ENCODE measurements around the gene USP50.
"Not testable (repeated sequence)": the region's sequence is repeated elsewhere in the genome, so short reads cannot be mapped to it uniquely, and the experiment has no call there.

USP50 gene

DNA sequence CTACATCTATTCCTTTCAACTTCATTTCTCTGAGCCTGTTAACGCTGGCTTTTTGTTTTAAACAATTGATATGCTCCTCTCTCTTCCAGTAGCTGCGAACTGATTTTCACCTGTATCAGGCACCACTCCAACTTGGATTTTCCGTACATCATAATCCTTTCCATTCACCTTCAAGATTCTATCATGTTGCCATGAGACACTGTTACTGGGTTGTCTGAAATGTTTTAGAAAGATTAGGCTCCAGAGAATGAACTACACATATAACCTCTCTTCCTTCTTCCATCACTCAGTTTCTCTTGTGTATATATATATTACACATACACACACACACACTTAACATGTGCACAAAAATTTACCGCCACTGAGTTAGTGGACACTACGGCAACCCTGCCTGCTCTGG, at the start of gene USP50:
Gene USP50, minus strand, starts transcription at position 101 of the 400 bp plus-strand sequence. CDS start 141 bp downstream, outside the sequence.
- DNase-seq (ENCODE audit: low spot score): no peak

DNA sequence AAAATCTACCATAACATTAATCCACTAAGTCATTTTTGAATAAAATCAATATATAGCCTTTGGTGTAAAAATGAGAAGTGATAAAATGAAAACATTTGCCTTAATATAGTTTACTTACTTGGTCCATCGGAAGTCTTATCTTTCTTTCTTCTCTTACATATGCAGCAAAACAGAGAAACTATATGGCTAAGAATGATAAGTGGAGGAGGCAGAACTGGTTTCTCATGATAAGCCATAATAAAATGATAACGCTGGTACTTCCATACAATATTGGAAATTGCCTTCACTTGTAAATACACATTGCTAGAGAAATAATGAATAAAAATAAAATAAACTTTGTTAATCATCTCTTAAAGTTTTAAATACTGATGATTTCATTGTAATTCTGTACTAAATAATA, 47.8 kb upstream of the USP50 start:
- DNase-seq (ENCODE audit: low spot score): no peak

DNA sequence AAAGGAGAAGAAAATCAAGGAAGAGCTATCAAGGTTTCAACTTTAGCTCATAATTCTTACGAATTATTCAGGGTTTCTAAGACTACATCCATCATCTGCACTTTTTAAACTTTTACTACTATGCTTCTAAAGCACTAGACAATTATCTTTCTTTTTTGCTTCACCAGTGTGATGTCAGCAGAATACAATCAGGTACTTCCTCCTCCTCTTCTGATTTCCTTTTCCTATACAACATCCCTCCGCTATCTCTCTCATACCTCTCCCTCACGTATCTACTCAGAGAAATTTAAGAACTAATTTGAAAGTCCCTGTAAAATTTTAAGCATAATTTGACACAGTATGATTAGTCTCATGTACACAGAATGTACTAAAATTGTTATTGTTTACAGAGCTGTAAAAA, 47.3 kb upstream of the USP50 start:
- DNase-seq (ENCODE audit: low spot score): no peak

DNA sequence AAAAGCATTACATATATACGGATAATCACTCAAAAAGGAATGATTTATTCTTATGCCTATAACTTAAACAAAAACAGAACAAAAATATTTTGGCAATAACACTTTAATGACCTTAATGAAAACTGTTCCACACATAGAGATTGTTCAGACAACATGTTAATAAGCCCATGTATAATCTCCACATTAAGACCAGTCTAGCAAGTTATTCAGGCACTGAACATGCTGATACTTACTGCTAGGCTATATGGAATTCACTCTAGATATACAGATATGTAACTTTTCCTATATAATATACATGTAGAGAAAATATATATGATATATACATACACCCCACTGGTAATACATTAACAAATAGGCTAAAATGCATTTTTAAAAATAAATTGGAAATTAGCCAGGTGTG, 43.8 kb upstream of the USP50 start:
- no peak for DNase-seq (ENCODE audit: low spot score)

DNA sequence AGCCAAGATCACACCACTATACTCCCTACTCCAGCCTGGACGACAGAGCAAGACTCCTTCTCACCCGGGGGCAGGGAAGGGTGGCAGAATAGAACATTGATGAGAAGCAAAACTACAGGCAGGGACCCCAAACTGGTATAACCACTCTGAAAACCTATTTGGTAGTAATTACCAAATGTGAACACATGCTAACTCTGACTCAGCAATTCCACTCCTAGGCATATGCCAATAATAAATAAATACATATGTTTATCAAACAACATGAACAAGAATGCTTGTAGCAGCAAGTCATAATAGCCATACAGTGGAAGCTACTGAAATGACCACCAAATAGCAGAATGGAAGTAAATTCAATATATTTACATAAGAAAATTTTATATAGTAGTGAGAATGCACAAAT, 31.0 kb upstream of the USP50 start:
- no peak for DNase-seq (ENCODE audit: low spot score)

DNA sequence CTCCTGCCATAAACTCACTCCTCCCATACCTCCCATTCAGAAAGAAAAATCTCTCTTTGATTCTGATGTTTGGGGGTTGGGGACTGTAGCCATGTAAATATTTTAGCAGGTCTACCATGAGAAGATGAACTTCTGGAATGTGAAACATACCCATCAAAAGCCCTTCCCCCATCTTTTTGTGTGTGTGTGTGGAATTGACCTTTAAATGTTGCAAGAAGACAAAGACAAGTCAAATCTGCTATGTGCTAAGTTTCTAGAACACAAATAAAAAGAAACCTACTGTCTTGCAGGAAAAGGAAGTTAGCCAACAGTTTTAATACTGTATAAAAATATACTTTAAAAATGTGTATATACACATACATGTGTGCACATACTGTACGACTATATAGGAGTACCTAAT, 29.7 kb upstream of the USP50 start:
- DNase-seq (ENCODE audit: low spot score): no peak

DNA sequence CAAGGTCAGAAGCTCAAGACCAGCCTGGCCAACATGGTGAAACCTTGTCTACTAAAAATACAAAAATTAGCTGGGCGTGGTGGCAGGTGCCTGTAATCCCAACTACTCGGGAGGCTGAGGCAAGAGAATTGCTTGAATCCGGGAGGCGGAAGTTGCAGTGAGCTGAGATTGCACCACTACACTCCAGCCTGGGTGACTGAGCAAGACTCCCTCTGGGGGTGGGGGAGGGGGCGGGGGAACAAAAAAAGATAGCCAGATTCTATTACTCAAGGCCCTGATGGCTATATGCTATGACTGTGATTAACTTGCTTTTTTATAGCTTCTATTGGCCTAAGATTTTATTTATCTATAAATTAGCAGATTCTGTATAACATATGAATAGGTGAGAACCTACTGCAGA, 27.4 kb upstream of the USP50 start:
- DNase-seq (ENCODE audit: low spot score): not testable (repeated sequence)

DNA sequence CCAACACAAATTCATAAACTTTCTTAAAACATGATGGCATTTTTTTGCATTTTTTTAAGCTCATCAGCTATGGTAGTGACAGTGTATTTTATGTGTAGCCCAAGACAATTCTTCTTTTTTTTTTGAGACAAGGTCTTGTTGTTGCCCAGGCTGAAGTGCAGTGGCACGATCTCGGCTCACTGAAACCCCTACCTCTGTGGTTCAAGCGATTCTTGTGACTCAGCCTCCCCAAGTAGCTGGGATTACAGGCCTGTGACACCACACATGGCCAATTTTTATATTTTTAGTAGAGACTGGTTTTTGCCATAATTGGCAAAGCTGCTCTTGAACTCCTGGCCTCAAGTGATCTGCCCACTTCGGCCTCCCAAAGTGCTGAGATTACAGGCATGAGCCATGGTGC, 17.3 kb upstream of the USP50 start:
- no peak for DNase-seq (ENCODE audit: low spot score)

DNA sequence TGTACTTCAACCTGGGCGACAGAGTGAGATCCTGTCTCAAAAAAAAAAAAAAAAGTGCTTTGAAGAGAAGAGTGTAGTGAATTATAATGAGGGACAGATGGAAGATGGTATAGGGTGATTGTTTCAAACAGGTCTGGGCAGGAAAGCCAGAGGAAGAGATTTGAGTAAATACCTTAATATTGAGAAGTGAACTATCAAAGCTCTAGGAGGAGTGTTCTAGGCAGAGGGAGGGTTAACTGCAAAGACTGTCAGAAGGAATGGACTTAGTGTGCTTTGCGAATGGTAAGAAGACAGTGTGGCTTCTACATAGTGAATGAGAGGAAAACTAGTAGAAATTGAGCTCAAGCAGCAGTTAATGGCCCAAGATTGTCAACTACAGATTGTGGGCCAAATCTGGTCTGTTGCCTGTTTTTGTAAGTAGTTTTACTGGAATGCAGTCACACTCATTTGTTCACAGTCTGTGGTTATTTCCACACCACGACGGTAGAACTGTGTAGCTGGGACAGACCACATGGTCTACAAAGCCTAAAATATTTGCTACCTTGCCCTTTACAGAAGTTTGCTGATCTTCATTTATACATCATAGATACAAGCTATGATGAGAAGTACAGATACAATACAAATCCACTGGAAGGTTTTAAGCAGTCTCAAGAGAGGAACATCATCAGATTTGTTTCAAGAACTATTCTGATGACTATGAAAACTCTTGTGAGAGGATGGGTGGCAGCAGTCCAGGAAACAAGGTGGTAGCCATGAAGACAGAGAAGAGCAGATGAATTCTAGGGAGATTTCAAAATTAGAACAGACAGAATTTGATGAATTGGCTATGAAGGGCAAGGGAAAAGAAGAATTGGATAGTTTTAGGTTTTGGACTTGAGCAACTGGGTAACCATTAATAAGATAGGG, 16.5 kb upstream of the USP50 start:
- no peak for DNase-seq (ENCODE audit: low spot score)

DNA sequence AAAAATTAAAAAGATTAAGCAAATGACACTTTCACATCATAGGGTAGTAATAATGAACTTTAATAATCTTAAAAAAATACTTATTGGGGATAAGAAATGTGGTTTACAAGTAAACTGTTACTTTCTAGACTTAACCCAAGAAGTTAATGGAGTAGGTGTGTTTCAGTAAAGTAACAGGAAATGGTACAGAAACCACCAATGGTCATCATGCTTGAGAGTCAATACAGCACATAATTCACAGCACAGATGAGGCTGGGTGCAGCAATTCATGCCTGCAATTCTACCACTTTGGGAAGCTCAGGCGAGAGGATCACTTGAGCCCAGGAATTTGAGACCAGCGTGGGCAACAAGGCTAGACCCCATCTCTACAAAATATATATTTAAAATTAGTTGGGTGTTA, 11.5 kb upstream of the USP50 start:
- DNase-seq (ENCODE audit: low spot score): no peak

DNA sequence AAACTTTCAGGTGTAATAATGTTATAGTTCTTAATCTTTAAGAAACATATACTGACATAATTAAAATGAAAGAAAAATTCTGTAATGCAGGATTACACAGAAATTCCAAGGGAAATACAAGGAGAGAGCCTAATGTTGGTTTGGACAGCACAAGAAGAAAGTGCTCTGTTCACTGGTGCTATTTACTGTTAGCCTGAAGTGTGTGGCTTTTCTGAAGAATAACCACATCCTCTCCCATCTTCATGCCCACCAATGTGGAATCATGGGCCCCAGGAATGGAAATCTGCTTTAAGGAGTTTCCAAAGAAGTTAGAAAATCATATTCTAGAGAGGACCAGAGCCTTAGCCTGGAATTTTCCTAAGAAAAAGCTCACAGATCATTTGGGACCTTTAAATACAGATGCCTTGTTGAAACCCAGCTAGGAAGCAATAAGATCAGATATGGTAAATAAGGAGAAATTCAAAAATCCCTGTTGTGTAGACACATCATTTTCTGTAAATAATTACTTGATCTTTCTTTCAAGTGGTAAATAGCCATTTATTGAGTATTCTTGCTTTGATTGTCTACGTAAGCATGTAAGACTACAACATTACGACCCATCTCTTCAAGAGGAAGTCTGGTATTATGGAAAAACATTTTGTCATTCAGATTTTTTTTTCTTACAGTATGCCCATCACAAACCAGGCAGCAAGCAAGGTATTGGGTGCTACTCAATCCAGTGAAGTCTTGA, 10.3 kb upstream of the USP50 start:
- DNase-seq (ENCODE audit: low spot score): no peak

DNA sequence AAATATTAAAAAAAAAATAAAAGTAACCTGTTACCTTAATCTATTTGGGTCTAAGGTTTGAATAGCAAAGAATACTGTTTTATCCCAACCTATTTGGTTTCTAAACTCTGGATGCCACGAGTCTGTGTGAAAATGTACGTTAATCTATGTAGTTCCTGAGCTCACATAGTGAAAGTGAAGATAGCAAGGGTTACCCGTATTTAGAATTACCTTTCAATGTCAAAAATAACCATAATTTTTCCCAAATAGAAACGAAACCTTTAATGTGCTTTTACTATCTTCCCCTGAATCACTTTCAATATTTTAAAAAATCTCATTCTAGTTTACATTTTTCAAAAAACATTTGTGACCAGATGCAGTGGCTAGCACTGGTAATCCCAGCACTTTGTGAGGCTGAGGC, 5.8 kb upstream of the USP50 start:
- no peak for DNase-seq (ENCODE audit: low spot score)

DNA sequence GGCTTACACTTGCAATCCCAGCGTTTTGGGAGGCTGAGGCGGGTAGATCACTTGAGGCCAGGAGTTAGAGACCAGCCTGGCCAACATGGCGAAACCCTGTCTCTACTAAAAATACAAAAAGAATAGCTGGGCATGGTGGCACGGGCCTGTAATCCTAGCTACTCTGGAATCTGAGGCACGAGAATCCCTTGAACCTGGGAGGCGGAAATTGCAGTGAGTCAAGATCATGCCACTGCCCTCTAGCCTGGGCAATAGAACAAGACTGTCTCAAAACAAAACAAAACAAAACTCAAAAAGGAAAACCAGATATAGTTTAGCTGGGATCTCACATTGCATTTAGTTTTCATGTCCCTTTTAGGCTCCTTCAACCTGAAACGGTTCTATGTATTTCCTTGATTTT, 2.9 kb upstream of the USP50 start:
- no peak for DNase-seq (ENCODE audit: low spot score)

DNA sequence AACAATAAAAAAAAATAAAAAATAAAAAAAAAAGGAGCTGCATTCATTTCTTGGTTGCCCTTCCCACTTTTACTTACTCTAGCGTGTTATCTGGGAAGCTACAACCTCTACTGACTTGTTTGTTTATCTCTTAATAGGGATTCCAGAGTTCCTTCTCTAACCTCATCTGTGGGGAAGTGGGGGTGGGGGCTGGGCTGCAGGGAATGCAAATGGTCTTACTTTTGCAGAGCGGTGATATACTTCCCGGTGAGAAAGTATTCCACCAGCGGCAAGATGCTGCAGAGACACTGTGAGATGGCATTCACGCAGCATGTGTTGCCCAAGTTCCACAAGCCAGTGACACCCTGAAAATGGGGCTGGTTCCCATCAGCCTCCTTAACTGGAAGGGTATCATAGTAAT, 2.1 kb downstream of the USP50 start:
- DNase-seq (ENCODE audit: low spot score): no peak

DNA sequence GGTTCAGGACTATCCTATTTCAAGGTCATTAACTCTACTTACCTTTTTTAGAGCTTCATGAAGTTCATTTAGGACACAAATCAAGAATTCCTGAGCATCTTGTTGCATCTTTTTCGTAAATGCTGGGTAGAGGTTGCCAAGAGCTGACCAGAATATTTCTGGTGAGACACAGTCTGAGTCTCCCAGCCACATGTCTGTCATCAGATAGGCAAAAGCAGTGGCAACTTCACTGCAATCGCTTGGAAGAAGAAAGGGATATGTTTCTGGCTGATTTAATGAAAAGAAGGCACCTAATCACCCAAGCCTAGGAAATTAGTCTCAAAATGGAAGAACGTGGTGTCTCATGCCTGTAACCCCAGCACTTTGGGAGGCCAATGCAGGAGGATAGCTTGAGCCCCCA, 2.9 kb downstream of the USP50 start:
- no peak for DNase-seq (ENCODE audit: low spot score)

DNA sequence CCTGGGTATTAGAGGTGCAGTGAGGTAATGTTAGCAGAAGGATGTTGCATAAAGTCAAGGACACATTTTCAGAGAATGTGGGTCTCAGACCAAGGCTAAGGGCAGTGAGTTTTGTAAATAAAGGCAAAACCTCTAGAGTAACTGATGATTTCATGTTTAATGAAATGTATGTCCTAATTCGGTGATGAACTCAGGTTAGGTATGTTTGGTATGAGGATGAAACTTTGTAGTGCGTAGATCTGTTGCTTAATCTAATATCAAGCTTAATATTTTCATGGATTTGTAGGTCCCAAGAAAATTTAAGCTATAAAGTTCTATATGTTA, 3.6 kb downstream of the USP50 start:
- DNase-seq (ENCODE audit: low spot score): no peak

DNA sequence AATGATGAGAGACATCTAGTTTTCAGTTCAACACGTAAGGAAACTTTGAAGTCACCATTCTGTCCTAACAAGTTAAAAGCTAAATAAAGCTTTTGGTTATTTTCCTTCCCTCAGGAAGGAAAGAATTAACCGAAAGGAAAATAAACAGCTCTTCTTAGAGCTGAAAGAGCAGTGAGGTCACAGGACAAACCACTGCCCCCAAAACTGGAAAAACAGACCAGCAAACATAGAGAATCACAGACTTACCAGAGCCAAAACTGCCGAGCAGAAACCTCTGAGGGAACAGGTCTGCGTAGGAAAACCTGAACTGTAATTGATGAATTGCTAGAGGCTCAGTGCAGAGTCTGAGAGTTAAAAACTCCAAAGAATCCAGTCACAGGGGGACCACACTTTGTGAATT, 14.7 kb downstream of the USP50 start:
- no peak for DNase-seq (ENCODE audit: low spot score)

DNA sequence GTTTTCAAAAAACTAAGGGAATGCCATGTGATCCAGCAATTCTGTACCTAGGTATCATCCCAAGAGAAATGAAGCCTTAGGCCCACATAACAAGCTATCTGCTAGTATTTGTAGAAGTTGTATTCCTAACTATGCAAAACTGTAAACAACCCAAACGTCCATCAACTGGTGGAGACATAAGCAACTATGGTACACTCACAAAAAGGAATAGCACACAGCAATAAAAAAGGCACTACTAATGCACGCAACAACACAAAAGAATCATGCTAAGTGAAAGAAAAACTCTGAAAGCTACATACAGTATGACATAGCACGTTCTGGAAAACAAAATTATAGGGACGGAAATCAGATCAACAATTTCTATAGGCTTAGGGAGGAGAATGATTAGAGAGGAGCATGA, 15.3 kb downstream of the USP50 start:
- DNase-seq (ENCODE audit: low spot score): no peak

DNA sequence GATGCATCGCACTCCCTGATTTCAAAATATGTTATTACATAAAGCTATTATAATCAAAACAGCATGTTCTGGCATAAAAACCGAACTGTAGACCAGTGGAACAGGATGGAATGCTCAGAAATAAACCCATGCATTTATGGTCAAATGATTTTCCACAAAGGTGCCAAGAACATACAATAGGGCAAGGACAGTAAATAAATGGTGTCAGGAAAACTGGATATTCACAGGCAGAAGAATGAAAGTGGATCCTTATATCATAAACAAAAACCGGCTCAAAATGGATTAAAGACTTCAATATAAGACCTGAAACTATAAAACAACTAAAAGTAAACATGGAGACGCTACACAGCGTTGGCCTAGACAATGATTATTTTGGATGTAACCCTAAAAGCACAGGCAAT, 22.6 kb downstream of the USP50 start:
- DNase-seq (ENCODE audit: low spot score): no peak

DNA sequence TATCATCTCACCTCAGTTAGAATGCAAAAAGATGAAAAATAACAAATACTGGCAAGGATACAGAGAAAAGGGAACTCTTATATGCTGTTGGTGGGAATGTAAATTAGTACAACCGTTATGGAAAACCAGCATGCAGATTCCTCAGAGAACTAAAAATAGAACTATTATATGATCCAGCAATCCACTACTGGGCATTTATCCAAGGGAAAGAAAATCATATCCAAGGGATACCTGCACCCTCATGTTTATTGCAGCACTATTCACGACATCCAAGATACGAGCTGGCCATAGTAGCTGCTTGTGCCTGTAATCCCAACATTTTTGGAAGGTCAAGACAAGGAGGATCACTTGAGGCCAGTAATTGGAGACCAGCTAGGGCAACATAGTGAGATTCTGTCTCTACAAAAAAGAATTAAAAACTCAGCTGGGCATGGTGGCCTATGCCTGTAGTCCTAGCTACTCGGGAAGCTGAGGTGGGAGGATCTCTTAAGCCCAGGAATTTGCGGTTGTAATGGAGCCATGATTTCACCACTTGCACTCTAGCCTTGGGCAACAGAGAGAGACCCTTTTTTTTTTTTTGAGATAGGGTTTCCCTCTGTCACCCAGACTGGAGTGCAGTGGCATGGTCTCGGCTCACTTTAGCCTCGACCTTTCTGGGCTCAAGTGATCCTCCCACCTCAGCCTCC, 26.6 kb downstream of the USP50 start:
- no peak for DNase-seq (ENCODE audit: low spot score)

DNA sequence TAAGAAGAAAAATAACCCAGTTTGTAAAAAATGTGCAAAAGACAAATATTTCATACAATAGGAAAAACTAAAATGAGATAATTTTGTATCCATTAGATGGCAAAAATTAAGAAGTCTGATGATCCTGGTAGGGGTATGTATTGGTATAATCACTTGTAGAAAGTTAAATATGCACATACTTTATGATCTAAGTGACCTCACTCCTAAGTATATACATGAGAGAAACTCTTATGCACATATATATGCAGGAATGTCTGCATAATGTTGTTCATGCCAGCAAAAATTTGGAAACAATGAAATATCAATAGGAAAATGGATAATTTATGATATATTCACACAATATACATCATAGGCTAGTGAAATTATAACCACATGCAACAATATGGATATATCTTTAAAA, 33.5 kb downstream of the USP50 start:
- no peak for DNase-seq (ENCODE audit: low spot score)

DNA sequence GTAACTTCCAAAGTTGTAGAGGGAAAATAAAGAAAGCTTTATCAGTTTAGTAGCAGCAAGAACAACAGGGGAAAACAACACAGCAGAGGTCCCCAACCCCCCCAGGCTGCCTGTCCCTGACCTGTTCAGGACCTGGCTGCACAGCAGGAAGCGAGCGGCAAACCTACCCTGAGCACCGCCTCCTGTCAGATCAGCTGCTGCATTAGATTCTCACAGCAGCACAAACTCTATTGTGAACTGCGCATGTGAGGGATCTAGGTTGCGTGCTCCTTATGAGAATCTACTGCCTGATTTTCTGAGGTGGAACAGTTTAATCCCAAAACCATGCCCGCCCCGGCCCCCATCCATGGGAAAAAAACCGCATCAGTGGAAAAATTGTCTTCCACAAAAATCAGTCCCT, 40.3 kb downstream of the USP50 start:
- no peak for DNase-seq (ENCODE audit: low spot score)

DNA sequence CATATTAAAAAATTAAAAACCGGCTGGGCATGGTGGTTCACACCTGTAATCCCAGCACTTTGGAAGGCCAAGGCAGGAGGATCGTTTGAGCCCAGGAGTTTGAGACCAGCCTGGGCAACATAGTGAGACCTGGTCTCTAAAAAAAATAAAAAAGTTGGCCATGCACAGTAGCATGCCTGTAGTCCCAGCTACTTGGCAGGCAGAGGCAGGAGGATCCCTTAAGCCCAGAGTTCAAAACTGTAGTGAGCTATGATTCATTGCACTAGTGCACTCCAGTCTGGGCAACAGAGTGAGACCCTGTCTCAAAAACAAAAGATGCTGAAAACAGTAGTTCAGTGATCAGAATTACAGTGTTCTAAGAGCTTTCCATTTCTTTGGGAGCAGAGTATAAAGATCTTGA, 40.8 kb downstream of the USP50 start:
- DNase-seq (ENCODE audit: low spot score): not testable (repeated sequence)
